Endothelial cell of umbilical vein (primary cell): ENCODE data around the gene FBXL4. TPM values are rescaled to one million over a fixed set of nuclear protein-coding genes. Genes with fewer than 3 reads are reported as not detected.

ENCODE experiments used
- BruUV-seq: library from RNA; stranded (reverse); fragments of 400-500 nt; replicated peaks from 2 replicates; lab custom pipeline; 2021; lab: Mats Ljungman, UMichigan
- CTCF ChIA-PET: fragments of 300-600, 350-600 bp; sonication (Branson Sonifier 250); formaldehyde crosslinking; loops from one replicate; lab custom pipeline; 2021; ENCODE audit warnings: antibody characterized with exemption, inconsistent platforms; lab: Charles Lee
- POLR2A ChIA-PET: fragments of 300-600, 350-600 bp; sonication (Branson Sonifier 250); formaldehyde crosslinking; loops from one replicate; lab custom pipeline; 2021; ENCODE audit warnings: antibody characterized with exemption, inconsistent platforms; lab: Charles Lee
- DNase-seq: peaks from one replicate; pipeline ENCODE4 v3.0.0-alpha.2; 2011; ENCODE audit warnings: low read depth, low spot score
- FAIRE-seq: peaks from 2 replicates; lab custom pipeline; 2011; peaks lifted over from hg19 to GRCh38; lab: Jason Lieb, UNC
- H2AFZ ChIP-seq: 2 replicates; pipeline ENCODE4 v1.6.0; 2012; ENCODE audit warnings: low read depth, low read length, control low read depth, inconsistent platforms
- H3K27ac ChIP-seq: 2 replicates; pipeline ENCODE4 v1.5.1; 2011; ENCODE audit warnings: low read depth, mild to moderate bottlenecking, control low read depth, low read length, moderate library complexity; ENCODE audit not compliant: insufficient read depth
- H3K27me3 ChIP-seq, 2 experiments: 2 replicates each; pipeline versions ENCODE4 v1.6.0 to v1.6.1; 2011; ENCODE audit warnings: low read length in 2 of 2, mixed read lengths in 1 of 2; ENCODE audit not compliant: control insufficient read depth in 2 of 2, insufficient read depth in 2 of 2
- H3K36me3 ChIP-seq, 2 experiments: 2 replicates in 1 of 2; 3 replicates in 1 of 2; pipeline ENCODE4 v1.5.1; 2011; ENCODE audit warnings: low read length in 2 of 2, mild to moderate bottlenecking in 1 of 2, moderate library complexity in 1 of 2; ENCODE audit not compliant: control insufficient read depth in 2 of 2, insufficient read depth in 2 of 2; ENCODE audit errors: extremely low read depth in 1 of 2
- H3K4me1 ChIP-seq: 3 replicates; pipeline ENCODE4 v1.5.1; 2011; ENCODE audit warnings: mild to moderate bottlenecking, low read length; ENCODE audit not compliant: control insufficient read depth, insufficient read depth; ENCODE audit errors: extremely low read depth
- H3K4me2 ChIP-seq: 2 replicates; pipeline ENCODE4 v1.6.1; 2011; ENCODE audit warnings: low read length, control low read depth, mixed read lengths; ENCODE audit not compliant: insufficient read depth
- H3K4me3 ChIP-seq, 3 experiments: fragments of 200-600 bp in 1 of 3; sonication (generic), shearing (Covaris generic) in 1 of 3; replicated peaks in 1 of 3; 2 replicates each; pipeline ENCODE4 v1.5.1; 2011 to 2016; ENCODE audit warnings: control low read depth in 3 of 3, low read length in 3 of 3, mild to moderate bottlenecking in 2 of 3, inconsistent platforms in 1 of 3, low read depth in 1 of 3, moderate library complexity in 1 of 3; ENCODE audit not compliant: insufficient read depth in 1 of 3
- H3K79me2 ChIP-seq: 2 replicates; pipeline ENCODE4 v1.6.0; 2012; ENCODE audit warnings: low read length, inconsistent platforms; ENCODE audit not compliant: control insufficient read depth, insufficient read depth
- H3K9ac ChIP-seq: replicated peaks from 2 replicates; pipeline ENCODE3; 2011; ENCODE audit warnings: low read length, control low read depth; ENCODE audit not compliant: insufficient read depth; ENCODE audit errors: extremely low read depth
- H3K9me1 ChIP-seq: replicated peaks from 3 replicates; pipeline ENCODE4 v1.6.0; 2011; ENCODE audit warnings: mild to moderate bottlenecking, low read length; ENCODE audit not compliant: control insufficient read depth, insufficient read depth; ENCODE audit errors: extremely low read depth
- H3K9me3 ChIP-seq: replicated peaks from 2 replicates; pipeline ENCODE4 v1.5.1; 2012; ENCODE audit warnings: low read length, inconsistent platforms; ENCODE audit not compliant: control insufficient read depth, insufficient read depth
- H4K20me1 ChIP-seq: replicated peaks from 2 replicates; pipeline ENCODE3; 2011; ENCODE audit warnings: mild to moderate bottlenecking, low read length; ENCODE audit not compliant: control insufficient read depth, insufficient read depth; ENCODE audit errors: extremely low read depth
- CTCF ChIP-seq, 2 donors: IDR thresholded peaks; 1 replicate in 1 of 2; 2 replicates in 1 of 2; pipeline ENCODE4 v1.5.1; 2011; ENCODE audit warnings: low read length in 2 of 2, mild to moderate bottlenecking in 2 of 2, moderate library complexity in 2 of 2, control low read depth in 1 of 2, inconsistent platforms in 1 of 2, low read depth in 1 of 2; ENCODE audit not compliant: insufficient read depth in 1 of 2; ENCODE audit errors: extremely low read depth in 1 of 2
- EZH2 ChIP-seq: IDR thresholded peaks from 2 replicates; pipeline ENCODE4 v1.6.1; 2012; ENCODE audit warnings: borderline replicate concordance, low read depth, mild to moderate bottlenecking, moderate library complexity, low read length, inconsistent platforms; ENCODE audit not compliant: severe bottlenecking
- FOS ChIP-seq: IDR thresholded peaks from 2 replicates; pipeline ENCODE4 v1.6.1; 2011; ENCODE audit warnings: mild to moderate bottlenecking, low read length, moderate library complexity, borderline replicate concordance; ENCODE audit not compliant: insufficient read depth
- JUN ChIP-seq: IDR thresholded peaks from 2 replicates; pipeline ENCODE4 v1.6.1; 2011; ENCODE audit warnings: borderline replicate concordance, low read depth; ENCODE audit not compliant: insufficient read length, insufficient read depth
- MAX ChIP-seq: IDR thresholded peaks from 2 replicates; pipeline ENCODE4 v1.6.1; 2011; ENCODE audit not compliant: insufficient read depth, insufficient read length
- MYC ChIP-seq: IDR thresholded peaks from one replicate; pipeline ENCODE4 v1.6.1; 2011; ENCODE audit warnings: mild to moderate bottlenecking, low read depth, low read length
- POLR2A ChIP-seq: IDR thresholded peaks from 2 replicates; pipeline ENCODE4 v1.6.1; 2012; ENCODE audit warnings: low read depth, mild to moderate bottlenecking, control low read depth, low read length
- POLR2AphosphoS5 ChIP-seq: IDR thresholded peaks from 2 replicates; pipeline ENCODE4 v1.6.1; 2012; ENCODE audit warnings: low read depth, mild to moderate bottlenecking, control low read depth, low read length, moderate library complexity; ENCODE audit not compliant: insufficient read depth
- dilution Hi-C: fragments of 300-500 bp; cut with MboI; formaldehyde crosslinking; loops from one replicate; pipeline ENCODE4 v1.15.0; 2019; ENCODE audit warnings: low sequenced_read_pairs; ENCODE audit not compliant: extremely low pct_ligation_motif_present
- intact Hi-C: fragments of 100-400 bp; cut with micrococcal nuclease; formaldehyde crosslinking; loops from one replicate; pipeline ENCODE4 v1.10.0; 2022
- polyA plus RNA-seq, 4 experiments: library from polyadenylated mRNA; depleted of rRNA in 3 of 4; stranded (reverse) in 3 of 4; unstranded in 1 of 4; fragments of >200 nt; gene quantifications; 2 replicates each; pipeline versions ENCODE4 v1.2.1 to v1.2.3, GENCODE V29; 2011 to 2012; ENCODE audit warnings: missing spikeins in 1 of 4
- total RNA-seq: library from RNA; stranded (reverse); gene quantifications from 2 replicates; pipeline ENCODE4 v1.2.3, GENCODE V29; 2021

The FBXL4 gene
- total and polyA plus RNA-seq, 2 donors (not counting 3 experiments of a cell fraction or from before 2014, with no cell fraction given): 7.0 to 9.8 TPM

GRCh38 chr6:98831057-98831958 lies 116.4 kb downstream of the FBXL4 start:
- peaks cover 9% of the 10 kb centered on the region for H3K4me1 ChIP-seq
- H3K79me2 ChIP-seq: no peaks in the 10 kb centered on the region
- DNase-seq: no peak
- CTCF ChIA-PET: no interaction called here
- POLR2A ChIA-PET: no interaction called here
- no peaks in the 10 kb centered on the region for H3K36me3 ChIP-seq
- H3K9me3 ChIP-seq: no peaks in the 10 kb centered on the region
- no peak overlapping the region for H3K4me2 ChIP-seq
- H3K4me3 ChIP-seq: no peak overlapping the region
- dilution Hi-C loops: no loop called here
- peaks cover 82 to 93% of the 10 kb centered on the region in 2 experiments for H3K27me3 ChIP-seq
- no peaks in the 10 kb centered on the region for H4K20me1 ChIP-seq
- no peak for FAIRE-seq
- intact Hi-C loops: loop anchor here (5.0 to 10.0 kb wide), 2 partner anchors 126 to 763 kb away; no protein-coding TSS in a partner anchor
- H2AFZ ChIP-seq: no peak overlapping the region
- BruUV-seq: no TSS peak
- no peak for TF ChIP-seq POLR2A
- no peak for TF ChIP-seq CTCF (IDR thresholded peaks at IDR 0.05; ENCODE audit: extremely low read depth in 1 of 2, insufficient read depth in 1 of 2, low read depth in 1 of 2, low read length in 2 of 2)
- TF ChIP-seq EZH2: peak; percentile 86
- TF ChIP-seq MAX: no peak
- TF ChIP-seq FOS: no peak
- no peak for TF ChIP-seq MYC
- TF ChIP-seq POLR2AphosphoS5: no peak
- no peak for TF ChIP-seq JUN
- H3K9ac ChIP-seq: no peak overlapping the region
- no peak overlapping the region for H3K27ac ChIP-seq
- H3K9me1 ChIP-seq: no peaks in the 10 kb centered on the region
